ENCODE results near the gene PTPRM. TPM values are rescaled to one million over a fixed set of nuclear protein-coding genes. Genes with fewer than 3 reads are reported as not detected.

The PTPRM gene
- total and polyA plus RNA-seq, 2 donors (not counting 3 experiments of a cell fraction or from before 2014, with no cell fraction given), result 37.4 to 43.7 TPM

GRCh38 chr18:8231316-8231715 is 664.2 kb downstream of the PTPRM start:
- no peaks in the 10 kb centered on the region for H4K20me1 ChIP-seq (replicated peaks; ENCODE audit: control insufficient read depth, extremely low read depth, insufficient read depth, low read length)
- no peaks in the 10 kb centered on the region for H3K9me1 ChIP-seq (replicated peaks; ENCODE audit: control insufficient read depth, extremely low read depth, insufficient read depth, low read length)
- H3K36me3 ChIP-seq (ENCODE audit: control insufficient read depth in 2 of 2, extremely low read depth in 1 of 2, insufficient read depth in 2 of 2, low read length in 2 of 2), result no peaks in the 10 kb centered on the region
- dilution Hi-C loops (cut with MboI; ENCODE audit: extremely low pct_ligation_motif_present, low sequenced_read_pairs), result no loop called here
- DNase-seq (ENCODE audit: low read depth, low spot score) (no peak), FAIRE-seq (no peak)
- H2AFZ ChIP-seq (ENCODE audit: low read depth, low read length), result no peak overlapping the region
- no peaks in the 10 kb centered on the region for H3K79me2 ChIP-seq (ENCODE audit: control insufficient read depth, insufficient read depth, low read length)
- H3K4me2 ChIP-seq (ENCODE audit: insufficient read depth, low read length), result no peak overlapping the region
- no peaks in the 10 kb centered on the region for H3K9me3 ChIP-seq (replicated peaks; ENCODE audit: control insufficient read depth, insufficient read depth, low read length)
- TF ChIP-seq EZH2 (IDR thresholded peaks at IDR 0.05; ENCODE audit: borderline replicate concordance, low read depth, low read length, severe bottlenecking) (no peak), JUN (IDR thresholded peaks at IDR 0.05; ENCODE audit: borderline replicate concordance, insufficient read depth, insufficient read length, low read depth) (no peak), GATA2 (IDR thresholded peaks at IDR 0.05; ENCODE audit: insufficient read depth, insufficient read length, low read depth, low read length) (no peak), CTCF (IDR thresholded peaks at IDR 0.05; ENCODE audit: extremely low read depth in 1 of 2, insufficient read depth in 1 of 2, low read depth in 1 of 2, low read length in 2 of 2) (no peak), POLR2AphosphoS5 (IDR thresholded peaks at IDR 0.05; ENCODE audit: insufficient read depth, low read depth, low read length) (no peak), POLR2A (IDR thresholded peaks at IDR 0.05; ENCODE audit: low read depth, low read length) (no peak), FOS (IDR thresholded peaks at IDR 0.05; ENCODE audit: borderline replicate concordance, insufficient read depth, low read length) (no peak), MAX (IDR thresholded peaks at IDR 0.05; ENCODE audit: insufficient read depth, insufficient read length) (no peak), MYC (IDR thresholded peaks at IDR 0.05; ENCODE audit: low read depth, low read length) (no peak)
- ChIA-PET CTCF (no interaction called here), POLR2A (no interaction called here)
- H3K27me3 ChIP-seq (ENCODE audit: control insufficient read depth in 2 of 2, insufficient read depth in 2 of 2, low read length in 2 of 2), result no peaks in the 10 kb centered on the region
- no TSS peak for BruUV-seq (replicated peaks)
- H3K27ac ChIP-seq (ENCODE audit: insufficient read depth, low read depth, low read length), result no peak overlapping the region
- H3K9ac ChIP-seq (replicated peaks; ENCODE audit: extremely low read depth, insufficient read depth, low read length), result no peak overlapping the region
- intact Hi-C loops (cut with micrococcal nuclease), result no loop called here
- H3K4me3 ChIP-seq (replicated peaks in 1 of 3; ENCODE audit: insufficient read depth in 1 of 3, low read depth in 1 of 3, low read length in 3 of 3), result no peak overlapping the region
- H3K4me1 ChIP-seq (ENCODE audit: control insufficient read depth, extremely low read depth, insufficient read depth, low read length), result no peaks in the 10 kb centered on the region

All from endothelial cell of umbilical vein (primary cell).